Prostate gland (tissue), 2 donors: ENCODE measurements around the gene ORMDL1. TPM values are rescaled to one million over a fixed set of nuclear protein-coding genes. Genes with fewer than 3 reads are reported as not detected.

Experiments used
- DNase-seq: peaks from one replicate; pipeline ENCODE4 v3.0.0-alpha.2; 2019; ENCODE audit warnings: low spot score
- H3K27ac ChIP-seq, 2 donors: fragments of 200-600 bp; sonication (generic); 2 replicates each; pipeline ENCODE4 v1.5.1; 2017 to 2019
- H3K27me3 ChIP-seq: fragments of 200-600 bp; sonication (generic); replicated peaks from 2 replicates; pipeline ENCODE4 v1.5.1; 2019; ENCODE audit not compliant: insufficient read depth
- H3K36me3 ChIP-seq, 2 donors: fragments of 200-600 bp; sonication (generic); 1 replicate in 1 of 2; 2 replicates in 1 of 2; pipeline versions ENCODE4 v1.5.1 to v1.8.1; 2017 to 2019
- H3K4me1 ChIP-seq: fragments of 200-600 bp; sonication (generic); replicated peaks from 2 replicates; pipeline ENCODE4 v1.5.1; 2019
- H3K4me3 ChIP-seq, 2 donors: fragments of 200-600 bp; sonication (generic); 2 replicates each; pipeline ENCODE4 v1.5.1; 2017 to 2019
- H3K9me3 ChIP-seq: fragments of 200-600 bp; sonication (generic); 2 replicates; pipeline ENCODE4 v1.5.1; 2017
- POLR2A ChIP-seq: fragments of 450-650 bp; IDR thresholded peaks from one replicate; pipeline ENCODE4 v1.6.1; 2016; ENCODE audit warnings: antibody characterized with exemption, mild to moderate bottlenecking
- POLR2AphosphoS5 ChIP-seq: sonication (generic); formaldehyde crosslinking; IDR thresholded peaks from one replicate; pipeline ENCODE4 v1.6.1; 2017; ENCODE audit warnings: antibody characterized with exemption
- WGBS: methylation state at CpG from one replicate; pipeline ENCODE4 v1.1.5; 2018; 5-methylcytosine and 5-hydroxymethylcytosine counted together
- intact Hi-C: fragments of 100-400 bp; cut with DNase I; formaldehyde crosslinking; loops from one replicate; pipeline ENCODE4 v1.14.2; 2022
- total RNA-seq, 2 donors: library from RNA; depleted of rRNA; stranded (reverse); fragments of >200 nt; gene quantifications; one replicate each; pipeline ENCODE4 v1.1.0, GENCODE V29; 2016
- TF ChIP-seq, protein P1 (sequence below), 4 experiments: fragments of 200-600 bp in 2 of 4; fragments of 450-650 bp in 2 of 4; sonication (generic) in 2 of 4; IDR thresholded peaks; 1 replicate in 3 of 4; 2 replicates in 1 of 4; pipeline ENCODE4 v1.5.1; 2016 to 2019; ENCODE audit warnings: antibody characterized with exemption in 4 of 4, mild to moderate bottlenecking in 2 of 4, moderate library complexity in 2 of 4

ORMDL1 gene
- total RNA-seq, 2 donors from 2014 or later: 48.0 to 86.7 TPM

DNA sequence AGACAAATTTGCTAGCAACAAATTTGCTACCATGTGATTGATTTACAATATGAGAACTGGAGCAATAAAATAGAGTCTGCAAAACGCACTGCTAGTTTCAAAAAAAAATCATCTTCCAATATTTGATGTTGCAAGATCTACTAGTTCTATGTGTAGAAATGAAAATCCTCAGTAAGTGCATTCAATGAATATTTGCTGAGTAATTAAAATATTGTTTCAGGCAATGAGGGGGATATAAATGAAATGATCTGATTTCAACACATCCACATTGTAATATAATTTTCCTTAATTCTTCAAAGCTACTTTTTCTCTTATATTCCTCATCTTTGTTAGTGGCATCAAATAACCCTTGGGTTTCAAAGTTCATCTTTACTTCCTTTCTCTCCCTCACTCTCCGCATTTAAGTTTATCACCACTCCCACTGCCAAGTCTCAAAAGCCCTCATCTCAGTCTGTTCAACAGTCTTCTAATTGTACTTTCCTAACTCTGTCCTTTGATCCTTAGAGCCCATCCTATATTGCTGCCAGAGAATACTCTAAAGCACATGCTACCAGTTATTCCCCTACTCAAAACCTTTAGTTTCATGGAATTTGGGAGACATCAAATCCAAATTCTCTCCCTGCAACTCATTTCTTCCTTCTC lies 27.7 kb downstream of the ORMDL1 start:
- Histone ChIP-seq H3K27me3 (no peaks in the 10 kb centered on the region), H3K9me3 (no peaks in the 10 kb centered on the region), H3K4me3 (no peak overlapping the region), H3K36me3 (no peaks in the 10 kb centered on the region), H3K27ac (no peak overlapping the region), H3K4me1 (no peaks in the 10 kb centered on the region)
- no peak for DNase-seq
- WGBS: 58% methylated on average over 2 of the region's 2 CpGs
- intact Hi-C loops: no loop called here
- no peak for TF ChIP-seq POLR2A

DNA sequence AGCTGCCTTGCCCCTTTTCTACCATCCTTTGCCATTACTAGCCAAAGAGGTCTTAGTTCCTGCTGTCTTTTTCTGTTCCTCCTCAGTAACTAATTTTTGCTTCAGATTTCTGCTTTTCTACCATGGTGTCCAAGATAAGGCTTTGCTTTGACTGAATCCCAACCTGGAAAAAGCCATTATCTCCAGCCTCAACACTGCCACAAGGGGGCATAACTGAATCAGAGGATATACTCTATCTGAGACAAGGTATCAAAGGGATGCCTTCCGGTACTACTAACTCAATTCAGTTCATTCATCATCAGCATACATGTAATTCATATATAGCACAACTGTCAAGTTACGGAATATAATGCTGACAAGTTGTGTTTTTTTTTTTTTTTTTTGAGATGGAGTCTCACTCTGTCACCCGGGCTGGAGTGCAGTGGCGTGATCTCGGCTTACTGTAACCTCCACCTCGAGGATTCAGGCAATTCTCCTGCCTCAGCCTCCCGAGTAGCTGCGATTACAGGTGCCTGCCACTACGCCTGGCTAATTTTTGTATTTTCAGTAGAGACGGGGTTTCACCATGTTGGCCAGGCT lies 33.0 kb downstream of the ORMDL1 start:
- Histone ChIP-seq H3K4me3 (no peak overlapping the region), H3K9me3 (no peaks in the 10 kb centered on the region), H3K27ac (no peak overlapping the region), H3K36me3 (peaks cover 0 to 3% of the 10 kb centered on the region in 2 donors), H3K4me1 (no peaks in the 10 kb centered on the region), H3K27me3 (no peaks in the 10 kb centered on the region)
- no peak for DNase-seq
- intact Hi-C loops: loop anchor here (5.0 kb wide), 1 partner anchor 316 kb away; no protein-coding TSS in a partner anchor
- WGBS: 85% methylated on average over 10 of the region's 10 CpGs
- TF ChIP-seq, protein P1, sequence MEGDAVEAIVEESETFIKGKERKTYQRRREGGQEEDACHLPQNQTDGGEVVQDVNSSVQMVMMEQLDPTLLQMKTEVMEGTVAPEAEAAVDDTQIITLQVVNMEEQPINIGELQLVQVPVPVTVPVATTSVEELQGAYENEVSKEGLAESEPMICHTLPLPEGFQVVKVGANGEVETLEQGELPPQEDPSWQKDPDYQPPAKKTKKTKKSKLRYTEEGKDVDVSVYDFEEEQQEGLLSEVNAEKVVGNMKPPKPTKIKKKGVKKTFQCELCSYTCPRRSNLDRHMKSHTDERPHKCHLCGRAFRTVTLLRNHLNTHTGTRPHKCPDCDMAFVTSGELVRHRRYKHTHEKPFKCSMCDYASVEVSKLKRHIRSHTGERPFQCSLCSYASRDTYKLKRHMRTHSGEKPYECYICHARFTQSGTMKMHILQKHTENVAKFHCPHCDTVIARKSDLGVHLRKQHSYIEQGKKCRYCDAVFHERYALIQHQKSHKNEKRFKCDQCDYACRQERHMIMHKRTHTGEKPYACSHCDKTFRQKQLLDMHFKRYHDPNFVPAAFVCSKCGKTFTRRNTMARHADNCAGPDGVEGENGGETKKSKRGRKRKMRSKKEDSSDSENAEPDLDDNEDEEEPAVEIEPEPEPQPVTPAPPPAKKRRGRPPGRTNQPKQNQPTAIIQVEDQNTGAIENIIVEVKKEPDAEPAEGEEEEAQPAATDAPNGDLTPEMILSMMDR (IDR thresholded peaks at IDR 0.05): peak; percentile 17 to 55 (median 36)
- no peak for TF ChIP-seq POLR2AphosphoS5

DNA sequence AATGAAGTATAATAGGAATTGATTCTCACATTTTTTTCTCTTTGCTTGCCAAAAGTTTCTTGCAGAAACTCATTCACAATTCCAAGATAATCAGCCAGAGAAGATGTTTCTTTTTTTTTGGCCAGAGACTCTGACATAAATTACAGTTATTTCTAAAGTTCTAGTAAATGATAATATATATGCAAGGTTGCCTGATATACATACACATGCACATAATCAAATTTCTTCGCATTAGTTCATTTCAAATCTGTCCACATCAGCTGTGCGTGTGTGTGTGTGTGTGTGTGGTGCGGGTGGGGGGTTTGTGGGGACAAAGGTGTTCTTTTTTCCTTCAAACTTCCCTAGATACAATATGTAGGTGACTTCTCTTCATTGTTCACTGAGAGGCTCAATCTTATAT lies 54.7 kb downstream of the ORMDL1 start:
- no peaks in the 10 kb centered on the region for H3K9me3 ChIP-seq
- 83% methylated on average over 3 of the region's 3 CpGs for WGBS
- H3K27ac ChIP-seq: no peak overlapping the region
- H3K27me3 ChIP-seq: no peaks in the 10 kb centered on the region
- no peaks in the 10 kb centered on the region for H3K4me1 ChIP-seq
- DNase-seq: no peak
- H3K36me3 ChIP-seq: no peaks in the 10 kb centered on the region
- H3K4me3 ChIP-seq: no peak overlapping the region
- intact Hi-C loops: no loop called here
- TF ChIP-seq POLR2AphosphoS5: no peak
- no peak for TF ChIP-seq POLR2A

DNA sequence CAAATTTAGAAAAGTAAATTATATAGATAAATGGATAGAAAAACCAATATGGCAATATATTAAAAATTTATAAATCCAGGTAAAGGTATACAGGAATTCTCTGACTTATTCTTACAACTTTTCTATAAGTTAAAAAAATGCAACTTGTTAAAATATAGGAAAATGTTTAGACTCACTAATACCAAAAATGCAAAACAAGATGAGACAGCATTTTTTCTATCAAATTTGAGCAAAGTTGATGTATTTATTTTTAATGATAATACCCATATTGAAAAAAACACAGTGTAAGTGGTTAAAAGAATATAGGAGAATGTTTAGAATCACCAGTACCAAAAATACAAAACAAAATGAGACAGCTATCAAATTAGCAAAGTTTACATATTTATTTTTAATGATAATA lies 57.3 kb downstream of the ORMDL1 start:
- no peak for DNase-seq
- Histone ChIP-seq H3K27me3 (no peaks in the 10 kb centered on the region), H3K27ac (no peak overlapping the region), H3K9me3 (no peaks in the 10 kb centered on the region), H3K4me1 (no peaks in the 10 kb centered on the region), H3K4me3 (no peak overlapping the region), H3K36me3 (no peaks in the 10 kb centered on the region)
- TF ChIP-seq POLR2AphosphoS5 (no peak), POLR2A (no peak)
- TF ChIP-seq, protein P1 (IDR thresholded peaks at IDR 0.05): no peak
- intact Hi-C loops: no loop called here

DNA sequence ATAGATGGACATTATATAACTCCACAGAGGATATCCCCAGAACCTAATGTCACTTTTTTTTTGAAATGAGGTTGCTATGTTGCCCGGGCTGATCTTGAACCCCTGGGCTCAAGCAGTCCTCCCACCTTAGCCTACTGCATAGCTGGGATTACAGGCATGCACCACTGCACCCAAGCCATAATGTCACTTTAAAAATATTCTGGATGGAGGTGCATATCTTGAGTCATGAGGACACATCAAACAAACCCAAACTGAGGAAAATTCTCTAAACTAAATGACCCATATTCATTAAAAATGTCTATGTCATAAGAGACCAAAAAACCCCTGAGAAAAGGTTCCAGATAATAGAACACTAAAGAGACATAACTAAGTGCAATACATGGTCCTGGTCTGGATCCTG lies 57.9 kb downstream of the ORMDL1 start:
- intact Hi-C loops: no loop called here
- Histone ChIP-seq H3K27me3 (no peaks in the 10 kb centered on the region), H3K4me3 (no peak overlapping the region), H3K36me3 (no peaks in the 10 kb centered on the region), H3K9me3 (no peaks in the 10 kb centered on the region), H3K27ac (no peak overlapping the region), H3K4me1 (no peaks in the 10 kb centered on the region)
- TF ChIP-seq POLR2AphosphoS5 (no peak), POLR2A (no peak)
- TF ChIP-seq, protein P1 (IDR thresholded peaks at IDR 0.05): no peak
- no peak for DNase-seq
- WGBS: 83% methylated on average over 1 of the region's 1 CpG

DNA sequence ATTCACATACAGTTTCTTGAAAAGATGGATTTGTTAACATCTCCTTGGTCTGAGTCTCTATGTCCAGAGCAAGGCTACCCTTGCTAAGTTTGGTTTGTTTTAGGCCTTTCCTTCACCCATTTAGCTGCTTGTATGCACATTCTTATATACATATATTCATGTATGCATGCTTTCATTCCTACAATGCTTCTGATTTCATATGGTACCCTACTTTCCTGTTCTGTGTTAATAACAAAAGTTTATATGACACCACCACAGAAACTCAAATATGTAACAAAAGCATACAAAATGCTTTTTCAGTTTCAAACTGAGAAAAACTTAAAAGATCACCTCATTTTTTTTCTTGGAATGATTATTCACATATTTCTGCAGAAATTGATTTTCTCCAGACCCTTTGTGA lies 60.9 kb downstream of the ORMDL1 start:
- H3K27ac ChIP-seq: no peak overlapping the region
- H3K36me3 ChIP-seq: no peaks in the 10 kb centered on the region
- H3K4me3 ChIP-seq: no peak overlapping the region
- intact Hi-C loops: no loop called here
- H3K9me3 ChIP-seq: no peaks in the 10 kb centered on the region
- no peaks in the 10 kb centered on the region for H3K27me3 ChIP-seq
- TF ChIP-seq, protein P1 (IDR thresholded peaks at IDR 0.05): no peak
- TF ChIP-seq POLR2AphosphoS5: no peak
- no peak for TF ChIP-seq POLR2A
- no peaks in the 10 kb centered on the region for H3K4me1 ChIP-seq
- DNase-seq: no peak
